ENCODE measurements around the gene KIAA0232.
"Not testable (repeated sequence)": the region's sequence is repeated elsewhere in the genome, so short reads cannot be mapped to it uniquely, and the experiment has no call there.

The KIAA0232 gene

DNA sequence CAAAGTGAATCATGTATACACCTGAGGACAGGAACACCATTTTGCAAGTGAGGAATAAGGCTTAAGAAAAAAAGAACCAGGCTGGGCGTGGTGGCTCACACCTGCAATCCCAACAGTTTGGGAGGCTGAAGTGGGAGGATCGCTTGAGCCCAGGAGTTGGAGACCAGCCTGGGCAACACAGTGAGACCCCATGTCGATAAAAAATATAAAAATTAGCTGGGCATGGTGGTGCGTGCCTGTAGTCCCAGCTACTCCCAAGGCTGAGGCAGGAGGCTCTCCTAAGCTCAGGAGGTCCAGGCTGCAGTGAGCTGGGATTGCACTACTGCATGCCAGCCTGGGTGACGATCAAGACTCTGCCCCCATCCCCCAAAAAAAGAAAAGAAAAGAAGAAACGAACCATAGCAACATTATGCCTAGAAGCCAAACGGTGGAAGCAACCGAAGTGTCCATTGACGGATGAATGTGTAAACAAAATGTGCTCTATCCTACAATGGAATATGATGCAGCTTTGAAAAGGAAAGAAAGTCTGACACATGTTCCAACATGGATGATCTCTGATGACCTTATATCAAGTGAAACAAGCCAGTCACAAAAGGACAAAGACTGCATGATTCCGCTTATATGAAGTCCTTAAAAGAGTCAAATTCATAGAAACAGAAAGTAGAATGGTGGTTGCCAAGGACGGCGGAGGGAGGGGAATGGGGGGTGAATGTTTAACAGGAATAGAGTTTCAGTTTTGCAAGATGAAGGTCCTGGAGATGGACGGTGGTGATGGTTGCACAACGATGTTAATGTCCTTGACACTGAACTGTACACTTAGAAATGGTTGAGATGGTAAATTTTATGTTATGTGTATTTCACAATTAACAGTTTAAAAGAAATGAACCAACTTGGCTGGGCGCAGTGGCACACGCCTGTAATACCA, 8.6 kb upstream of the KIAA0232 start:
- DNase-seq (ENCODE audit: low read depth) = peak; percentile 19

DNA sequence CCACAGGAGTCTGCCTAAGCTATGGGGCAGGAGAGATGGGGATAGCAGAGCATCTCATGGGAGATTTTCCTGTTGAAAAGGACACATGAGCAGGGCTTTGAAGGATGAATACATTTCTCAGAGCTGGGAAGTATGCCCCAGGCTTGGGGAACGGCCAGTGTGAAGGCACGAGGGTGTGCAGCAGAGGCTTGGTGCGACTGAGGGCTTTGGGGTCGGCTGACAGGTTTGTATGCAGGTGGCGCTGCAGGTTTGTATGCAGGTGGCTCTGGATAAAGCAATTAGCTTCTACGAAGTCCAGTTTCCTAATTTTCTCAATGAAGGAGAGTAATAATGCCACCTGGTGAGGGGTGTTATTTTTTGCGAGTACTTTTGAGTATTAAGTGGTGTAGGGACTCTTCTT, 6.8 kb upstream of the KIAA0232 start:
- no peak for DNase-seq (ENCODE audit: low read depth)

DNA sequence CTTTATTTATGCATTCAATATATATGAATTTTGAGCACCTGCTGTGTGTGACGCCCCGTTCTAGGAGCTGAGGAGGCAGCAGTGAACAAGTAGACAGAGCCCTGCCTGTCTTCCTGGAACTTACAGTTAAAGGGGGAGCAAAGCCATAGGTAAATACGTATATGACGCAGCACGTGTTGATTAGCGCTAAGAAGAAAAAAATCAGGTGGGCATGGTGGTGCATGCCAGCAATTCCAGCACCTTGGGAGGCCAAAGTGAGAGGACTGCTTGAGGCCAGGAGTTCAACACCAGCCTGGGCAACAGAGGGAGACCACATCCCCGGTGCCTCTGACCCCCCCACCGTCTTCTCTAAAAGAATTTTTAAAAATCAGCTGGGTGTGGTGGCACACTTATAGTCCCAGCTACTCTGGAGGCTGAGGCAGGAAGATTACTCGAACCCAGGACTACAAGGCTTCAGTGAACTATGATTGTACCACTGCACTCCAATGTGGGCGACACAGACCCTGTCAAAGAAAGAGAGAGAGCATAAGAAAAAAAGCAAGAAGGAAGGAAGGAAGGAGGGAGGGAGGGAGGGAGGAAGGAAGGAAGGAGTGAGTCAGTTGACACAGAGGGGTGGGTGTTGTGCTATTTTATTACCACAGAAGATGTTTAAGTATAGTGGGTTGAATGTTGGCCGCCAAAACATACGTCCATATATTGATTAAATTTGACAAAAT, 5.4 kb upstream of the KIAA0232 start:
- no peak for DNase-seq (ENCODE audit: low read depth)

DNA sequence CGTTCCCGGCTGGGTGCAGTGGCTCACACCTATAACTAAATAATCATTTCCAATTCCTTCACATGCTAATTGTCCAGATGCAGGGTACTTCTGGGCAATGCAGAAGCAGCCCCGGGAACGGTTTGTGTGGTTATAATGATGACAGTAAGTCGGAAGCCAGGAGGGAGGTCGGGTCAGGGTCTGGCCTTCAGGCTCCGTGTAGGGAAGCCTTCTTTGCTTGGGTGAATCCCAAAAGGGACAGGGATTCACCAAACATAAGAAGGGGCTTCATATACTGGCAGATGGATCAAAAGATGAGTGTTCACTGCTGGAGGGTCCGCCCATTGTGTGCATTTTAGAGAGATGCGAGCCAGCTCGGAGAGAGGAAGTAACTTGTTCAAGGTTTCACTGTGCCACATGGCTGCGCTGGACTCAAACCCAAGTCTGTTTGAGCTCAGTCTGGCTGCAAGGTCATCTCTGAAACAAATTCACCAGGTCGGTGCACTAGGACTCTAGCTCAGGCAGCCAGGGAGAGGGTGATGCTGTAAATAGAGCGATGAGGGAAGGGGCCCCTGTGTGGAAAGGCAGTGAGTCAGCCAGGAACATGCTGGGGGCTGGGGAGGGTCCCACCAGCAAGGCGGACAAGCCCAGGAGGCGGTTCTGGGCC, 4.8 kb upstream of the KIAA0232 start:
- DNase-seq (ENCODE audit: low read depth) = no peak

DNA sequence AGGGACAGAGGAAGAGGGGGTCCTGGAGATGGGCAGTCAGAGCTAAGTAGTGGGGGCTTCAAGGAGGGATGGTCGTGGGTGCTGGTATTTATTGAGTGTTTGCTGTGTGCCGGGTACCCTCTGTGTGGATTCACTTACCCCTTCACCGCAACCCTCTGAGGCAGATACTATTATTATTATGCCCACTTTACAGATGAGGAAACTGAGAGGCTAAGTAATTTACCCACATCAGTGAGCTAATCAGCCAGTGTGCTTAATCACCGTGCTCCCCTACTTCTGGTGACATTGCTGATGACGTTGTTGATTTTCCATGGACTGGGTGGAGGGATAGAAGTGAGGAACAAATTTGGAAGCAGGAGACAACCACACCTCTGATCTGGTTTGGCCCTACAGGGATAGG, 4.1 kb upstream of the KIAA0232 start:
- no peak for DNase-seq (ENCODE audit: low read depth)

DNA sequence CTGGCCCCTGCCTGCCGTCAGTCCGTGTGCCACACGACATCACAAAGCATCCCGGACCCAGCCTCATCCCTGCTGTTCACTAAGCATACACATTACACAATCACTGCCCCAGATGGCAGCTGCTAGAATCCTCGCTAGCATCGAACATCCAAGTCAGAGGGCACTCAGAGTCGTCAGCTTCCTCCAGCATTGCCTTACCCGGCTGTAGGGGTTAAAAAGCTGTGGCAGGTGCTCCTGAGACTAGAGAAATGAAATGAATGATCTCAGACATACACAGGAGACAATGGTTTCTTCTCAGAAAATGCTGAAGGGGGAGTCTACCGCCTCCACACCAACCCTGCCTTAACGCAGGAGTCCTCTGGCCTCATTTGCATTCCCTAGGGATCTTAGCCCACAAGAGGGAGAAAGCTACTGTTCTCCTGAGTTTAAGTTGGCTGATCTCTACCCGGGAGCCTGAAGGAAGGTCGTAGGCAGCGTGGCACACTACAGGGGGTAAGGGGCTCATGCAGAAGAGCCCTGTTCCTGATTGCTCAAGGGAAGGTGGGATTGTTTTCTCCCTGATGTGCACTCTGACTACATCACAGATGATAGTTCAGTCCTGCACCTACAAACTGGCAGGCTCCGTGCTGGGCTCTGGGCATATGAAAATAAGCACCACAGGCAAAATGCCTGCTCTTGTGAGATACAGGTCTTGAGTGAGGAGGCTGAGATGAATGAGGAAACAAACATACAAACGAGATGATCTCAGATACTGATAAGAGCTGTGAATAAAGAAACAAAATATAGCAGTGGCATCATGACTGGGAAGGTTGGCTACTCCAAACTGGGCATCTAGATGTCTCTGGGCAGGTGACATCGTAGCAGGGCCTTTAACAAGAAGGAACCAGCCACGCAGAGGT, 2.6 kb upstream of the KIAA0232 start:
- peak; percentile 41 for DNase-seq (ENCODE audit: low read depth)

DNA sequence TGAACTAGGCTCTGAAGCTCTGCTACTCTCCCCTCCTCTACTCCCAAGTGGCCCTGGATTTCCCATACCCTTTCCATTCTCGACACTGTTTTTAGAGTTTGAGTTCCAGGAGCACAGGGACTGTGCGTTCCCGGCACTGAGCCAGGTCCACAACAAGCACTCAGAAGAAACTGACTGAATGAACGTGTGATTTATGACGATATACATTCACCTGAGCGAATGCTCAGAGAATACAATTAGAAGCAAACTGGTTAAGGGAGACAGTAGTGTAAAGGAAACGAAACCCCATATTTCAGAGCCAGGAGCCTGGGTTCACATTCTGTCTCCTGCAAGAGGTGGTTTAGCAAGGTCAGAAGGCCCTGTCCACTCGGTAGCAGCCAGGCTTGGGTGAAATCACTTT, 1.4 kb upstream of the KIAA0232 start:
- DNase-seq (ENCODE audit: low read depth) = no peak

DNA sequence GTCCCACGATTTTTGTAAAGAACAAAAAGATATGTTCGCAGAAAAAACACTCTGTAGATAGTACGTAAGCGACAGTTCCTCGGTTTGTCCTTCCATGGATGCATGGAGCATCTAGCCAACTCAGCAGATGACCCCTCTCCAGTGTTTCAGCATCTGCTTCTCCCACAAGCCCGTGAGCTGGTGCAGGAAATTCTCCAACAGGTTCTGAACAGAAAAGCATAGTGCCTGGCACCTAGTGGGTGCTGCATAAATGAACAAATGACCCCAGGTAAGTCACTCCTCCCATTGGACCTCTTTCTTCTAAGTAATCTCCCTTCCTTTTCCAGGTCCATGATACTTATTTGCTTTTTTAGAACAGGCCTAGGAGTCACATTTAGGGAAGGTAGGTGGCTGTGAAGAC, 966 bp upstream of the KIAA0232 start:
- DNase-seq (ENCODE audit: low read depth) = no peak

DNA sequence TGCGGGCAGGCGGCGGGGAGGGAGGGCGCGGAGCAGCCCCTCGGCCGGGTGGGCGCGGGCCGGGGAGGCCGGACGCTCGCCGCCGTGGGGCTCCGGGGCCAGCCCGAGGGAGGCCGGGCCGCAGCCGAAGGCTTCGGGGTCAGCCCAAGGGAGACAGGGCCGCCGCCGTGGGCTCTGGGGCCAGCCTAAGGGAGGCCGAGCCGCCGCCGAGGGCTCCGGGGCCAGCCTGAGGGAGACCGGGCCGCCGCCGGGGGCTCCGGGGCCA, 251 bp downstream of the KIAA0232 start:
- DNase-seq (ENCODE audit: low read depth) = no peak

DNA sequence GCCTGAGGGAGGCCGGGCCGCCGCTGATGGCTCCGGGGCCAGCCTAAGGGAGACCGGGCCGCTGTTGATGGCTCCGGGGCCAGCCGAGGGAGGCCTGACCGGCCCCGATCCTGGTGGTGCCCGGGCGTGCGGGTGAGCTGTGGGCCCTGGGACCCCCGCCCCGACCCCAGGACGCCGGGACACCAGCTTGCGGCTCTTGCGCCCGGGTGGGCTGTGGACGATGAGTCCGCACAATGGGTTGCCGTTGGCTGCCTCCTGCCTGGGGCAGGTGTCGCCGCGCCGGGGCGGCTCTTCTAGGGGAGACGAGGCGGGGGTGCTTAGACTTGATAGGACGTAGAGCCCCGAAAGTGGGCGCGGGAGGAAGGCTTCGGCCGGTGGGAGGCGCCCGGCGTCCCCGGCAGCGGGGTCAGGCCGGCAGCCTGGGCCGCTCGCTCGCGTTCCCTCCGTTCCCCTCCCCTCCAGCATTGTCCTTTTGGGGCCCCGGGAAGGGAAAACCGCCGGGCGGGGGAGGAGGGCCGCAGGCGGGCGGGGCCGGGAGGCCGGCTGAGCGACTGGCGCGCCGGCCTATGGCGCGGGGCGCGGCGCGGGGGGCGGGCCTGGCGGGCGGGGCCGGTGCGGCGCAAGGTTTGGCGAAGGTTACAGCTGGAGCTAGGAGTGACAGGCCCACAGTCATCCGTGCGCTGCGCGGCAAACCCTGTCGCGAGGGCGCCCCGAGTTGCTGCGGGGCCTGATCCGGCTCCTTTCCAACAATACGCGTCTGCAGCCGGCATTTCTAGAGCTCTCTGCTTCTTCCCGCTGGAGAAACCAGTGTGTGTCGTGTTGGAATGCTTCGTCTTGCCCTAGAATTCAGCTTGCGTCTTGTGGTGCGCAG, 819 bp downstream of the KIAA0232 start:
- peak; percentile 89 for DNase-seq (ENCODE audit: low read depth)

DNA sequence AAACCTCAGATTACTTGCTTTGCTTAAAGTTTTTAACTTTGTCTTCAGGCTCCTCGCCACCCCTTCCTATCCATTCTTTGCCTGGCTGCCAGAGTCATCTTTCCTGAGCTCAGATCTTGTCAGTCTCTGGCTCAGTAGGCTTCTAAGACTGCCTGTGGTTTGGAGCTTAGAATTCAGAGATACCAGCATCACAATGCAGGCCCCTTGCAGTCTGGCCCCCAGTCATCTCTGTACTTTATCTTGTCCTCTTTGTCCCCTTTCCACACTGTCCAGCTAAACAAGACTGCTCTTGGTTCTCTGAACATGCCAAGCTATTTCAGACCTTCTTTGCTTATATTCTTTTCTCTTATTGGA, 3.0 kb downstream of the KIAA0232 start:
- no peak for DNase-seq (ENCODE audit: low read depth)

DNA sequence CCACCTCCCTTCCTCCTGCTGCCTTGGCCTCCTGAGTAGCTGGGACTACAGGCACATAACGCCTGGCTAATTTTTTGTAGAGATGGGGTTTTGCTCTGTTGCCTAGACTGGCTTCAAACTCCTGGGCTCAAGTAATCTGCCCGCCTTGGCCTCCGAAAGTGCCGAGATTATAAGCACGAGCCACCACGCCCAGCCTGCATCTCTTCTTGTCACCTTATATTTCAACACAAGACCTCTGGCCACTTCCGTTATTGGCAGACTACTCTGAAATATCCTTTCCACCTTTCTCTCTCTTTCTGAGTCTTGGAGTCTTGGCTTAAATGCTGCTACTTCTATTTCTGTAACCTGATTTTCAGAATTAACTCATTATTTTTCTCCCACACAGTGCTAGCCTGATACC, 5.6 kb downstream of the KIAA0232 start:
- no peak for DNase-seq (ENCODE audit: low read depth)

DNA sequence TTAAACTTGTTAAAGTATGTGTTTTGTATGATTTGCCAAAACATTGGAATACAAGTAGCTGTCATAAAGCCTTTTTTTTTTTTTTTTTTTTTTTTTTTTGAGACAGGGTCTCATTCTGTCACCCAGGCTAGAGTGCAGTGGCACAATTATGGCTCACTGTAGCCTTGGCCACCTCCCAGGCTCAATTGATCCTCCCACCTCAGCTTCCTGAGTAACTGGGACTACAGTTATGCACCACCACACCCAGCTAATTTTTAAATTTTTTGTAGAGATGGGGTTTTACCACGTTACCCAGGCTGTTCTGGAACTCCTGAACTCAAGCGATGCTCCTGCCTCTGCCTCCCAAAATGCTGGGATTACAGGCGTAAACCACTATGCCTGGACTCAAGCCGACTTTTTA, 8.7 kb downstream of the KIAA0232 start:
- DNase-seq (ENCODE audit: low read depth) = not testable (repeated sequence)

DNA sequence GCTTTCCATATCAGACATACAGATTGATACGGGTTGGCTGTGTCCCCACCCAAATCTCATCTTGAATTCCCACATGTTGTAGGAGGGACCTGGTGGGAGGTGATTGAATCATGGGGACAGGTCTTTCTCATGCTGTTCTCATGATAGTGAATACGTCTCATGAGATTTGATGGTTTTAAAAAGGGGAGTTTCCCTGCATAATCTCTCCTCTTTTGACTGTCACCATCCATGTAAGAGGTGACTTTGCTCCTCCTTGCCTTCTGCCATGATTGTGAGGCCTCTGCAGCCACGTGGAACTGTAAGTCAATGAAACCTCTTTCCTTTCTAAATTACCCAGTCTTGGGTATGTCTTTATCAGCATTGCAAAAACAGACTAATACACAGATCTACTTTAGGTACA, 9.3 kb downstream of the KIAA0232 start:
- DNase-seq (ENCODE audit: low read depth) = not testable (repeated sequence)

DNA sequence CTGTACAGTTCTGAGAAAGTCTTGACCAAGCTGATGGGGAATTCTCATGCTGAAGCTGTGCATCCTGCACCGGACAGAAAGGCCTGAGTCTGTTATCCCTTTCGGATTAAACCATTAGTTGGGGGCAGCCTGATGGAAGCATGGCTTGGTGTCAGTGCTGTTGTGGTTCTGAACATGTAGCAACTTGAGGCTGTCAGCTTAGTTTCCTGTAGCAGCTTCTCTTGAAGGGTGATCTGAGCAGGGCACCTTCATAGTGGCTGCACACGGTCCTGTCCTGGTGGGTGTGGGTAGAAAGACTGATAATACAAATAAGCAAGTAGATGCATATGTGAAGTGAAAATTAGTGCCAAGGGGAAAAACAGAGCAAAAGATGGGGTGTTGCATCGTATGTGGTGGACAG, 11.7 kb downstream of the KIAA0232 start:
- DNase-seq (ENCODE audit: low read depth) = no peak

DNA sequence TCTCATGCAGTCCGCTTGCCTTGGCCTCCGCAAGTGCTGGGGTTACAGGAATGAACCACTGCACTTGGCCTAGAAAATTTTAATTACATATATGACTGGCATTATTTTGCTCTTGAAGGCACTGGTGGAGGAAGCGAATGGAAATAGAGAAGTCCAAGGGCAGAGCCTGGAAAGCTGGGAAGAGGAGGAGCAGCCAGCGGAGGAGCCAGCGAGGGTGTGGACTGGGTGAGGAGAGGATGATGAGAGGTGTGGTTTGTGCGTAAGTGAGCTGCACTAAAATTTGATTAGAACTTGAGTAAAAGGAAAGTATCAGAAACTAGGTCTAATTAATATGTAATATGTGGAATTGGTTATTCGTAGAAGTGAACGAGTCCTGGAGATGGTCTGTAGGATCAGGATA, 13.3 kb downstream of the KIAA0232 start:
- no peak for DNase-seq (ENCODE audit: low read depth)

DNA sequence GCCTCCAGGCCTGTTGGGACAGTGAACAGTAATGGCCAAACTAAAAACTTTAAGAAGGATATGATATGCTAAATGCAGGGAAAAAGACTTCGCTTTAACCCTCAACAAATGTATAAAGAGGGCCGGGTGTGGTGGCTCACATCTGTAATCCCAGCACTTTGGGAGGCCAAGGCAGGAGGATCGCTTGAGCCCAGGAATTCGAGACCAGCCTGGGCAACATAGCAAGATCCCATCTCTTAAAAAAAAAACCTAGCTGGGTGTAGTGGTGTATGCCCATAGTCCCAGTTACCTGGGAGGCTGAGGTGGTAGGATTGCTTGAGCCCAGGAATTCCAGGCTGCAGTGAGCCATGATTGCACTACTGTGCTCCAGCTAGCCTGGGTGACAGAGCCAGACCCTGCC, 14.8 kb downstream of the KIAA0232 start:
- DNase-seq (ENCODE audit: low read depth) = not testable (repeated sequence)

DNA sequence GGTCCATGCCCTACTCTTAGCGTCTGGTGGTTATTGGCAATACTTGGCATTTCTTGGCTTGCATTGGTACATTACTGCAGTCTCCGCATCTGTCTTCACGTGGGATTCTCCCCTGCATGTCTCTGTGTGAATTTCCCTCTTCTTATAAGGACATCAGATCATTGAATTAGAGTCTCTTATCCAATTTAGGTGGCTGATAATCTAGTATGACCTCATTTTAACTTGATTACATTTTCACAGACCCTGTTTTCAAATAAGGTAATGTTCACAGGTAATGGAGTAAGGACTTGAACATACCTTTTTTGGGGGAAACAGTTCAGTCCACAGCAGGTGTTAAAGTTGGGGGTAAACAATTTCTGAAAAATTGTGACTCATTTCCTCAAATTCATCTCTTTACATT, 16.6 kb downstream of the KIAA0232 start:
- no peak for DNase-seq (ENCODE audit: low read depth)

DNA sequence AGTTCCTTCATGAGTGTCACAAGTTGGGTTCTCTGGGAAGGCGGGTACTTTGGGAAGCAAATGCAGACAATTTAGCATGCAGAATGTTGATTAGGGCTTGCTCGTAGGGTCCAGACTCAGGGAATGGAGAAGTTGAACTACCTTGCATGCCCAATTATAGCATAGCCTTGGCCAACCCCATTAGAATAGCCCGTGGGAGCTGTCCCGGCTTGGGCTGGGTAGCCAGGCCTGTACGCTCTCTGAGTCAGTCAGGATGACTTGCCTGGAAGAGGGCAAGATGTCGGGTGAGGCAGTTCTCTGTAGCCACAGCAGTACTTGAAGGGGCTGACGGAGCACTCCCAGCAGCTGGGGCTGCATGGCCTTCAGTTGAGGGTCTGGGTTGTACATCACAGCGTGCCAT, 19.5 kb downstream of the KIAA0232 start:
- DNase-seq (ENCODE audit: low read depth) = no peak

DNA sequence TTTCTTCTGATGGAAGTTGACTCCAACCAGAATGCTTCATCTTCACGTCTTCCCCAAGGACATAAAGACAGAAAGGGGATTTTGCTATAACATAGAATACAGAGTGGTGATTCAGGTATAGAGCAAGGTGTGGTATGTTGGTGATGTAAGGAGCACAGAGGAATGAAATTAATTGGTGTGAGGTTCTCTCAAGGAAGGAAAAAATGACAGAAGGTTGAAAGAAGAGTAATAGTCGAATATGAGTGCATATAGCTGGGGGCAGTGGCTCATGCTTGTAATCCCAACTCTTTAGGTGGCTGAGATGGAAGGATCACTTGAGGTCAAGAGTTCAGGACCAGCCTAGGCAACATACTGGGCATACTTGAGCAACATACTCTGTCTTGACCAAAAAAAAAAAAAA, 20.1 kb downstream of the KIAA0232 start:
- DNase-seq (ENCODE audit: low read depth) = no peak

DNA sequence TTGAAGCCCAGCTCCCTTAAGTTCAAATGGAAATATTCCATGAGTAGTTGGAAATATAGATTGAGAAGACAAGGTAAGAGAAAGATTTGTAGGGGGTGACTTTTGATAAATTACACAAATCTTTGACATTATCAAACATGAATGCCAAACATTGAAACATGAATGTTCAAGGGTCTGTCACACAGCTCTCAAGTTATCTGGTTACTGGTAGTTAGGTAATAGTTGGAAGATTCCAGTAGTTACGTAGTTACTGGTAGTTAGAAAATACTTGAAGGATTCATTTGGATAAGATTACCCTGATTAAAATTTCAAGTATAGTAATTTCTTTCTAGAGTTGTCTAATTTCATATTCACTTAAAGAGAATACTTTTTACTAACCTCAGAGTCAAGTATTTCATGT, 20.7 kb downstream of the KIAA0232 start:
- DNase-seq (ENCODE audit: low read depth) = no peak

All from fibroblast of gingiva (primary cell).